ENCODE results near the gene TRAPPC3. TPM values are rescaled to one million over a fixed set of nuclear protein-coding genes. Genes with fewer than 3 reads are reported as not detected.

The TRAPPC3 gene
- total and polyA plus RNA-seq, 9 of the 15 experiments (the other 6 are each of a cell fraction or from before 2014, with no cell fraction given): 20.6 to 141 (median 112) TPM

DNA sequence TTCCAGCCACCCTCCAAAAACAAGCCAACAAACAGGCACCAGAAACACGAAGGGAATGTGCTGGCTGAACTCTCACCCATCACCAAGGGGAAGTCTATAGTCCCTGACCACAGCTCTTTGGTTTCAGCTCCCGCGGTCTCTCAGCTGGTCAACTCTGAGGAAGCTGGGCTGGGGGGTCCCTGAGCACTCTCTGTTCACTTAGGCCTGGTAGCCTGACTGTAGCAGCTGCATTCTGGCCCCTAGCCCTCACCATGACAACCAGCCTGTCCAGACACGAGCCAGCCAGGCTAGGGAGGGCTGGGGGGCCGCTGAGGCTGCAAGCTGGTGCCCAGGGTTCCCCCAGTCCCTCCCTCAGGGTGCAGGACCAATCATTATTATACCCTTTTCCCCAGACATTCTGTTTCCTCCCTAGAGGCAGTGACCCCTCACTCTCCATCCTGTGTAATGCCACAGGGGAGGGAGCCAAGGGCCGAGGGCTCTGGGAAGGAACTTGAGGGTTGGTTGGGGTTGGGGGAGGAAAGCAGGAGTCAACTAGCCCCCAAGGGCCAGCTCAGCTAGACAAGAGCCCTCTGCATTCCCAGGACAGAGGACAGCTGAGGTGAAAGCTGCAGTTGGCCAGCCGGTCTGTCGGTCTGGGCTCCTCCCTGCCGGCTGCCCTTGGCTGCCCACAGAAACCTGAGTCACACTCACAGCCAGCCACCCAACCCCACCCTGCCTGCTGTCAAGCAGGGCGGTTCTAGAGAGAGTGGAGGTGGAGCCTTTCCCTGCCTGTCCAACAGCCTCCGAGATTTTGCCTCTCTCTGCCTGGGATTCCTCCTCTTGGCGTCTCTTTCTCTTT, 1.2 kb upstream of the TRAPPC3 start (continued):
- peak; percentile 36 to 45; a peak in 2 of 4 replicates for TF ChIP-seq TBL1XR1 (IDR thresholded peaks at IDR 0.05; ENCODE audit: low read length in 2 of 2)
- TF ChIP-seq, protein P1, sequence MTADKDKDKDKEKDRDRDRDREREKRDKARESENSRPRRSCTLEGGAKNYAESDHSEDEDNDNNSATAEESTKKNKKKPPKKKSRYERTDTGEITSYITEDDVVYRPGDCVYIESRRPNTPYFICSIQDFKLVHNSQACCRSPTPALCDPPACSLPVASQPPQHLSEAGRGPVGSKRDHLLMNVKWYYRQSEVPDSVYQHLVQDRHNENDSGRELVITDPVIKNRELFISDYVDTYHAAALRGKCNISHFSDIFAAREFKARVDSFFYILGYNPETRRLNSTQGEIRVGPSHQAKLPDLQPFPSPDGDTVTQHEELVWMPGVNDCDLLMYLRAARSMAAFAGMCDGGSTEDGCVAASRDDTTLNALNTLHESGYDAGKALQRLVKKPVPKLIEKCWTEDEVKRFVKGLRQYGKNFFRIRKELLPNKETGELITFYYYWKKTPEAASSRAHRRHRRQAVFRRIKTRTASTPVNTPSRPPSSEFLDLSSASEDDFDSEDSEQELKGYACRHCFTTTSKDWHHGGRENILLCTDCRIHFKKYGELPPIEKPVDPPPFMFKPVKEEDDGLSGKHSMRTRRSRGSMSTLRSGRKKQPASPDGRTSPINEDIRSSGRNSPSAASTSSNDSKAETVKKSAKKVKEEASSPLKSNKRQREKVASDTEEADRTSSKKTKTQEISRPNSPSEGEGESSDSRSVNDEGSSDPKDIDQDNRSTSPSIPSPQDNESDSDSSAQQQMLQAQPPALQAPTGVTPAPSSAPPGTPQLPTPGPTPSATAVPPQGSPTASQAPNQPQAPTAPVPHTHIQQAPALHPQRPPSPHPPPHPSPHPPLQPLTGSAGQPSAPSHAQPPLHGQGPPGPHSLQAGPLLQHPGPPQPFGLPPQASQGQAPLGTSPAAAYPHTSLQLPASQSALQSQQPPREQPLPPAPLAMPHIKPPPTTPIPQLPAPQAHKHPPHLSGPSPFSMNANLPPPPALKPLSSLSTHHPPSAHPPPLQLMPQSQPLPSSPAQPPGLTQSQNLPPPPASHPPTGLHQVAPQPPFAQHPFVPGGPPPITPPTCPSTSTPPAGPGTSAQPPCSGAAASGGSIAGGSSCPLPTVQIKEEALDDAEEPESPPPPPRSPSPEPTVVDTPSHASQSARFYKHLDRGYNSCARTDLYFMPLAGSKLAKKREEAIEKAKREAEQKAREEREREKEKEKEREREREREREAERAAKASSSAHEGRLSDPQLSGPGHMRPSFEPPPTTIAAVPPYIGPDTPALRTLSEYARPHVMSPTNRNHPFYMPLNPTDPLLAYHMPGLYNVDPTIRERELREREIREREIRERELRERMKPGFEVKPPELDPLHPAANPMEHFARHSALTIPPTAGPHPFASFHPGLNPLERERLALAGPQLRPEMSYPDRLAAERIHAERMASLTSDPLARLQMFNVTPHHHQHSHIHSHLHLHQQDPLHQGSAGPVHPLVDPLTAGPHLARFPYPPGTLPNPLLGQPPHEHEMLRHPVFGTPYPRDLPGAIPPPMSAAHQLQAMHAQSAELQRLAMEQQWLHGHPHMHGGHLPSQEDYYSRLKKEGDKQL (CRISPR knock-in tag; IDR thresholded peaks at IDR 0.05; ENCODE audit: borderline replicate concordance): 0 out of 2 replicates have a peak, but pooled peaks have one; percentile 59
- peak; percentile 64 for TF ChIP-seq ZKSCAN1 (IDR thresholded peaks at IDR 0.05; ENCODE audit: low read depth, low read length)
- no peak for TF ChIP-seq RAD51 (IDR thresholded peaks at IDR 0.05; ENCODE audit: borderline replicate concordance, low read depth)
- TF ChIP-seq TARDBP (IDR thresholded peaks at IDR 0.05): no peak
- TF ChIP-seq, protein P2, sequence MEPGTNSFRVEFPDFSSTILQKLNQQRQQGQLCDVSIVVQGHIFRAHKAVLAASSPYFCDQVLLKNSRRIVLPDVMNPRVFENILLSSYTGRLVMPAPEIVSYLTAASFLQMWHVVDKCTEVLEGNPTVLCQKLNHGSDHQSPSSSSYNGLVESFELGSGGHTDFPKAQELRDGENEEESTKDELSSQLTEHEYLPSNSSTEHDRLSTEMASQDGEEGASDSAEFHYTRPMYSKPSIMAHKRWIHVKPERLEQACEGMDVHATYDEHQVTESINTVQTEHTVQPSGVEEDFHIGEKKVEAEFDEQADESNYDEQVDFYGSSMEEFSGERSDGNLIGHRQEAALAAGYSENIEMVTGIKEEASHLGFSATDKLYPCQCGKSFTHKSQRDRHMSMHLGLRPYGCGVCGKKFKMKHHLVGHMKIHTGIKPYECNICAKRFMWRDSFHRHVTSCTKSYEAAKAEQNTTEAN (CRISPR knock-in tag; IDR thresholded peaks at IDR 0.05): no peak
- TF ChIP-seq ZBTB1 (CRISPR knock-in tag; IDR thresholded peaks at IDR 0.05; ENCODE audit: borderline replicate concordance, low read depth): peak; percentile 66; the same call in 1 of the 2 replicates
- TF ChIP-seq BHLHE40 (IDR thresholded peaks at IDR 0.05; ENCODE audit: low read length): peak; percentile 59
- peak; percentile 36 for TF ChIP-seq POU5F1 (IDR thresholded peaks at IDR 0.05; ENCODE audit: borderline replicate concordance, low read depth, low read length, partially characterized antibody)
- TF ChIP-seq ZNF436 (CRISPR knock-in tag; IDR thresholded peaks at IDR 0.05): no peak
- TF ChIP-seq, protein P3, sequence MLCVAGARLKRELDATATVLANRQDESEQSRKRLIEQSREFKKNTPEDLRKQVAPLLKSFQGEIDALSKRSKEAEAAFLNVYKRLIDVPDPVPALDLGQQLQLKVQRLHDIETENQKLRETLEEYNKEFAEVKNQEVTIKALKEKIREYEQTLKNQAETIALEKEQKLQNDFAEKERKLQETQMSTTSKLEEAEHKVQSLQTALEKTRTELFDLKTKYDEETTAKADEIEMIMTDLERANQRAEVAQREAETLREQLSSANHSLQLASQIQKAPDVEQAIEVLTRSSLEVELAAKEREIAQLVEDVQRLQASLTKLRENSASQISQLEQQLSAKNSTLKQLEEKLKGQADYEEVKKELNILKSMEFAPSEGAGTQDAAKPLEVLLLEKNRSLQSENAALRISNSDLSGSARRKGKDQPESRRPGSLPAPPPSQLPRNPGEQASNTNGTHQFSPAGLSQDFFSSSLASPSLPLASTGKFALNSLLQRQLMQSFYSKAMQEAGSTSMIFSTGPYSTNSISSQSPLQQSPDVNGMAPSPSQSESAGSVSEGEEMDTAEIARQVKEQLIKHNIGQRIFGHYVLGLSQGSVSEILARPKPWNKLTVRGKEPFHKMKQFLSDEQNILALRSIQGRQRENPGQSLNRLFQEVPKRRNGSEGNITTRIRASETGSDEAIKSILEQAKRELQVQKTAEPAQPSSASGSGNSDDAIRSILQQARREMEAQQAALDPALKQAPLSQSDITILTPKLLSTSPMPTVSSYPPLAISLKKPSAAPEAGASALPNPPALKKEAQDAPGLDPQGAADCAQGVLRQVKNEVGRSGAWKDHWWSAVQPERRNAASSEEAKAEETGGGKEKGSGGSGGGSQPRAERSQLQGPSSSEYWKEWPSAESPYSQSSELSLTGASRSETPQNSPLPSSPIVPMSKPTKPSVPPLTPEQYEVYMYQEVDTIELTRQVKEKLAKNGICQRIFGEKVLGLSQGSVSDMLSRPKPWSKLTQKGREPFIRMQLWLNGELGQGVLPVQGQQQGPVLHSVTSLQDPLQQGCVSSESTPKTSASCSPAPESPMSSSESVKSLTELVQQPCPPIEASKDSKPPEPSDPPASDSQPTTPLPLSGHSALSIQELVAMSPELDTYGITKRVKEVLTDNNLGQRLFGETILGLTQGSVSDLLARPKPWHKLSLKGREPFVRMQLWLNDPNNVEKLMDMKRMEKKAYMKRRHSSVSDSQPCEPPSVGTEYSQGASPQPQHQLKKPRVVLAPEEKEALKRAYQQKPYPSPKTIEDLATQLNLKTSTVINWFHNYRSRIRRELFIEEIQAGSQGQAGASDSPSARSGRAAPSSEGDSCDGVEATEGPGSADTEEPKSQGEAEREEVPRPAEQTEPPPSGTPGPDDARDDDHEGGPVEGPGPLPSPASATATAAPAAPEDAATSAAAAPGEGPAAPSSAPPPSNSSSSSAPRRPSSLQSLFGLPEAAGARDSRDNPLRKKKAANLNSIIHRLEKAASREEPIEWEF (CRISPR knock-in tag; IDR thresholded peaks at IDR 0.05): no peak
- TF ChIP-seq C11orf30 (IDR thresholded peaks at IDR 0.05; ENCODE audit: low read depth): peak; percentile 81
- TF ChIP-seq, protein P4, sequence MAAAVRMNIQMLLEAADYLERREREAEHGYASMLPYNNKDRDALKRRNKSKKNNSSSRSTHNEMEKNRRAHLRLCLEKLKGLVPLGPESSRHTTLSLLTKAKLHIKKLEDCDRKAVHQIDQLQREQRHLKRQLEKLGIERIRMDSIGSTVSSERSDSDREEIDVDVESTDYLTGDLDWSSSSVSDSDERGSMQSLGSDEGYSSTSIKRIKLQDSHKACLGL (CRISPR knock-in tag; IDR thresholded peaks at IDR 0.05; ENCODE audit: borderline replicate concordance, poor library complexity, severe bottlenecking): no peak
- TF ChIP-seq NFYB (IDR thresholded peaks at IDR 0.05; ENCODE audit: extremely low read depth, insufficient read length): peak; percentile 18

Data from K562 (cell line).